ENCODE data around the gene SOX10. TPM values are rescaled to one million over a fixed set of nuclear protein-coding genes. Genes with fewer than 3 reads are reported as not detected.

The SOX10 gene
- total and polyA plus RNA-seq, 7 donors, result 0.10 to 0.36 (median 0.18) TPM; not detected in 2

GRCh38 chr22:37926771-37927636, 57.4 kb downstream of the SOX10 start:
- peaks cover 7 to 81% of the 10 kb centered on the region in 2 donors for H3K36me3 ChIP-seq (ENCODE audit: insufficient read depth in 1 of 2, low read depth in 1 of 2)
- no peaks in the 10 kb centered on the region for H3K27me3 ChIP-seq (ENCODE audit: insufficient read depth in 3 of 3, low read length in 2 of 3)
- H3K4me1 ChIP-seq, result no peaks in the 10 kb centered on the region
- DNase-seq (no peak), ATAC-seq (no peak)
- WGBS, 3 donors, result 90 to 95% (median 91%) methylated on average over 29 to 32 of the region's 32 CpGs
- intact Hi-C loops (cut with DNase I), result no loop called here
- no peak overlapping the region for H3K4me3 ChIP-seq
- TF ChIP-seq, protein P1, sequence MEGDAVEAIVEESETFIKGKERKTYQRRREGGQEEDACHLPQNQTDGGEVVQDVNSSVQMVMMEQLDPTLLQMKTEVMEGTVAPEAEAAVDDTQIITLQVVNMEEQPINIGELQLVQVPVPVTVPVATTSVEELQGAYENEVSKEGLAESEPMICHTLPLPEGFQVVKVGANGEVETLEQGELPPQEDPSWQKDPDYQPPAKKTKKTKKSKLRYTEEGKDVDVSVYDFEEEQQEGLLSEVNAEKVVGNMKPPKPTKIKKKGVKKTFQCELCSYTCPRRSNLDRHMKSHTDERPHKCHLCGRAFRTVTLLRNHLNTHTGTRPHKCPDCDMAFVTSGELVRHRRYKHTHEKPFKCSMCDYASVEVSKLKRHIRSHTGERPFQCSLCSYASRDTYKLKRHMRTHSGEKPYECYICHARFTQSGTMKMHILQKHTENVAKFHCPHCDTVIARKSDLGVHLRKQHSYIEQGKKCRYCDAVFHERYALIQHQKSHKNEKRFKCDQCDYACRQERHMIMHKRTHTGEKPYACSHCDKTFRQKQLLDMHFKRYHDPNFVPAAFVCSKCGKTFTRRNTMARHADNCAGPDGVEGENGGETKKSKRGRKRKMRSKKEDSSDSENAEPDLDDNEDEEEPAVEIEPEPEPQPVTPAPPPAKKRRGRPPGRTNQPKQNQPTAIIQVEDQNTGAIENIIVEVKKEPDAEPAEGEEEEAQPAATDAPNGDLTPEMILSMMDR (IDR thresholded peaks at IDR 0.05), result no peak
- H3K27ac ChIP-seq, result no peak overlapping the region
- no peaks in the 10 kb centered on the region for H3K9me3 ChIP-seq

DNA sequence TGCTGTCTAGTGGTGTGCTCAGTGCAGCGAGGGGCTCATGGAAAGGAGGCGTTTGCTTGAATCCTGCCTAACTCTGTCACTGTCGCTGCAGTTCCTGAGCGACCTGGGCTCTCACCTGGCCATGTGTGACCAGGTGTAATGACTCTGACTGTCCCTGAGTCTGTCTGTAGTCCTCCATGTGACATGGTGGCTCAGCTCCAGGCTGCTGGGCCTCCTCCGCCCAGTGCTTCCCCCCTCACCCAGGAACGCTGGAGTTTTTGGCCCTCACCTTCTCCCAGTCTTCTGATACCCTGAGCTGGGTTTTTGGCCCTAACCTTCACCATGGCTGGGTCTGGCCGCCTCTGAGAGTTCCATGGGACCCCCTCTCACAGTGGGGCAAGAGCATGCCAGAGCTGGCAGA, 58.0 kb downstream of the SOX10 start:
- TF ChIP-seq, protein P1 (IDR thresholded peaks at IDR 0.05), result no peak
- no peaks in the 10 kb centered on the region for H3K9me3 ChIP-seq
- H3K36me3 ChIP-seq (ENCODE audit: insufficient read depth in 1 of 2, low read depth in 1 of 2), result peaks cover 3 to 82% of the 10 kb centered on the region in 2 donors
- H3K27ac ChIP-seq, result no peak overlapping the region
- intact Hi-C loops (cut with DNase I), result no loop called here
- no peaks in the 10 kb centered on the region for H3K4me1 ChIP-seq
- WGBS, 3 donors, result 89 to 91% (median 90%) methylated on average over 7 of the region's 7 CpGs
- H3K4me3 ChIP-seq, result no peak overlapping the region
- no peak for DNase-seq
- H3K27me3 ChIP-seq (ENCODE audit: insufficient read depth in 3 of 3, low read length in 2 of 3), result no peaks in the 10 kb centered on the region
- no peak for ATAC-seq

DNA sequence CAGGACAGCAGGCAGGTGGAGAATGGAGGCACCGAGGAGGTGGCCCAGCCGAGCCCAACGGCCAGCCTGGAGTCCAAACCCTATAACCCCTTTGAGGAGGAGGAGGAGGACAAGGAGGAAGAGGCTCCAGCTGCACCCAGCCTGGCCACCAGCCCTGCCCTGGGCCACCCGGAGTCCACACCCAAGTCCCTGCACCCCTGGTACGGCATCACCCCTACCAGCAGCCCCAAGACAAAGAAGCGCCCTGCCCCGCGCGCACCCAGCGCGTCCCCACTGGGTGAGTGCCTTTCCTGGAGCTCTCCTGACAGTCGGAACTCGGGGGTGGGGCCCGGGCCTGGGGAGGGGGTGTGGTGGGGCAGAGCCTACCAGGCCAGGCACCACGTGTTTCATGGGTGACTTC, 58.6 kb downstream of the SOX10 start:
- 89 to 92% (median 89%) methylated on average over 15 of the region's 15 CpGs for WGBS, 3 donors
- Histone ChIP-seq H3K27ac (no peak overlapping the region), H3K27me3 (ENCODE audit: insufficient read depth in 3 of 3, low read length in 2 of 3) (no peaks in the 10 kb centered on the region), H3K9me3 (no peaks in the 10 kb centered on the region), H3K4me3 (no peak overlapping the region), H3K4me1 (no peaks in the 10 kb centered on the region), H3K36me3 (ENCODE audit: insufficient read depth in 1 of 2, low read depth in 1 of 2) (peaks cover 3 to 88% of the 10 kb centered on the region in 2 donors)
- DNase-seq, result no peak
- intact Hi-C loops (cut with DNase I), result no loop called here
- TF ChIP-seq, protein P1 (IDR thresholded peaks at IDR 0.05), result no peak
- ATAC-seq, result no peak

DNA sequence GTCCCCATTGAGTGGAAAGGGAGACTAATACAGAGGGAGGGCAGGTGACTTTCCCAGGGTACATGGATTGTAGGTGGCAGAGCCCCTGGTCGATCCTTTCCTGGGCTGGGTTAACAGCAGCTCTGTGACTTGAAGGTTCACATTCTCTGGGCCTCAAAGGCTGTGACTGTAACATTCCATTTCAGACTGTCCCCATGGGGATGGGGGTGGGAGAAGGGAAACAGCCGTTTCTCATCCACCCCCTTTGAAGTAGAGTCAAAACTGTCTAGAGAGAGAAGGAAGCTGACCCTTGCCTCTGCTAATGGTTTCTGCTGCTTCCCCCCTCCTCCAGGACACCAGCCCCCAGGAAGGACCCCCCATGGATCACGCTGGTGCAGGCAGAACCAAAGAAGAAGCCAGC, 59.0 kb downstream of the SOX10 start:
- TF ChIP-seq, protein P1 (IDR thresholded peaks at IDR 0.05), result no peak
- intact Hi-C loops (cut with DNase I), result no loop called here
- H3K27ac ChIP-seq, result no peak overlapping the region

More for the DNA sequence above, 59.0 kb downstream of the SOX10 start:
- H3K4me3 ChIP-seq, result no peak overlapping the region
- H3K4me1 ChIP-seq, result no peaks in the 10 kb centered on the region
- ATAC-seq, result no peak
- H3K9me3 ChIP-seq, result no peaks in the 10 kb centered on the region
- H3K36me3 ChIP-seq (ENCODE audit: insufficient read depth in 1 of 2, low read depth in 1 of 2), result peaks cover 3 to 93% of the 10 kb centered on the region in 2 donors
- WGBS, 3 donors, result 66 to 75% (median 70%) methylated on average over 3 of the region's 3 CpGs
- no peaks in the 10 kb centered on the region for H3K27me3 ChIP-seq (ENCODE audit: insufficient read depth in 3 of 3, low read length in 2 of 3)
- no peak for DNase-seq
